Neural cell (in vitro differentiated cells): ENCODE measurements around the gene DAGLA.

Experiments used
- EP300 ChIP-seq: fragments of 450-650 bp; conservative IDR thresholded peaks from 2 replicates; pipeline ENCODE4 v1.6.1; 2014; ENCODE audit warnings: antibody characterized with exemption, mild to moderate bottlenecking, moderate library complexity; ENCODE audit not compliant: poor library complexity, severe bottlenecking
- EZH2 ChIP-seq: fragments of 200-600, 300-800 bp; shearing (Covaris generic), sonication (generic); IDR thresholded peaks from 2 replicates; pipeline ENCODE4 v1.6.1; 2014; ENCODE audit warnings: antibody characterized with exemption, low read length, borderline replicate concordance, mild to moderate bottlenecking; ENCODE audit not compliant: insufficient read depth, poor library complexity, severe bottlenecking
- POLR2AphosphoS5 ChIP-seq: IDR thresholded peaks from 2 replicates; pipeline ENCODE4 v1.6.1; 2012
- RAD21 ChIP-seq: fragments of 450-650 bp; conservative IDR thresholded peaks from 2 replicates; pipeline ENCODE4 v1.6.1; 2014; ENCODE audit warnings: antibody characterized with exemption, mild to moderate bottlenecking, moderate library complexity
- REST ChIP-seq: IDR thresholded peaks from 2 replicates; pipeline ENCODE4 v1.6.1; 2012; ENCODE audit warnings: borderline replicate concordance
- SMC3 ChIP-seq: fragments of 450-650 bp; conservative IDR thresholded peaks from 2 replicates; pipeline ENCODE4 v1.6.1; 2014; ENCODE audit warnings: antibody characterized with exemption, mild to moderate bottlenecking, moderate library complexity; ENCODE audit not compliant: poor library complexity
- TAF1 ChIP-seq: IDR thresholded peaks from 2 replicates; pipeline ENCODE4 v1.6.1; 2012; ENCODE audit warnings: low read depth
- TF ChIP-seq, protein P1 (sequence below): fragments of 450-650 bp; IDR thresholded peaks from 2 replicates; pipeline ENCODE4 v1.5.1; 2014; ENCODE audit warnings: antibody characterized with exemption, mild to moderate bottlenecking, moderate library complexity; ENCODE audit not compliant: poor library complexity, severe bottlenecking

- TF ChIP-seq, protein P1, sequence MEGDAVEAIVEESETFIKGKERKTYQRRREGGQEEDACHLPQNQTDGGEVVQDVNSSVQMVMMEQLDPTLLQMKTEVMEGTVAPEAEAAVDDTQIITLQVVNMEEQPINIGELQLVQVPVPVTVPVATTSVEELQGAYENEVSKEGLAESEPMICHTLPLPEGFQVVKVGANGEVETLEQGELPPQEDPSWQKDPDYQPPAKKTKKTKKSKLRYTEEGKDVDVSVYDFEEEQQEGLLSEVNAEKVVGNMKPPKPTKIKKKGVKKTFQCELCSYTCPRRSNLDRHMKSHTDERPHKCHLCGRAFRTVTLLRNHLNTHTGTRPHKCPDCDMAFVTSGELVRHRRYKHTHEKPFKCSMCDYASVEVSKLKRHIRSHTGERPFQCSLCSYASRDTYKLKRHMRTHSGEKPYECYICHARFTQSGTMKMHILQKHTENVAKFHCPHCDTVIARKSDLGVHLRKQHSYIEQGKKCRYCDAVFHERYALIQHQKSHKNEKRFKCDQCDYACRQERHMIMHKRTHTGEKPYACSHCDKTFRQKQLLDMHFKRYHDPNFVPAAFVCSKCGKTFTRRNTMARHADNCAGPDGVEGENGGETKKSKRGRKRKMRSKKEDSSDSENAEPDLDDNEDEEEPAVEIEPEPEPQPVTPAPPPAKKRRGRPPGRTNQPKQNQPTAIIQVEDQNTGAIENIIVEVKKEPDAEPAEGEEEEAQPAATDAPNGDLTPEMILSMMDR: no peak
- TF ChIP-seq POLR2AphosphoS5: peak; percentile 76
- TF ChIP-seq SMC3: no peak
- TF ChIP-seq EZH2: no peak
- peak; percentile 62 for TF ChIP-seq EP300
- no peak for TF ChIP-seq REST
- no peak for TF ChIP-seq RAD21
- TF ChIP-seq TAF1: no peak
Measured at GRCh38 chr11:61691380-61692156, 11.4 kb downstream of the DAGLA start.
